ENCODE data around the gene ATP4A.

- TF ChIP-seq SPI1 (IDR thresholded peaks at IDR 0.05; ENCODE audit: low read depth, low read length): no peak
- no peak for TF ChIP-seq POLR2A (IDR thresholded peaks at IDR 0.05; ENCODE audit: low read depth, low read length)
- no peak for TF ChIP-seq POLR2AphosphoS5 (IDR thresholded peaks at IDR 0.05; ENCODE audit: low read depth, low read length)
- no peak for TF ChIP-seq TAF1 (IDR thresholded peaks at IDR 0.05; ENCODE audit: low read depth, low read length)
- TF ChIP-seq PAX5 (IDR thresholded peaks at IDR 0.05; ENCODE audit: insufficient read depth, low read length, severe bottlenecking): no peak
Observed at GRCh38 chr19:35561436-35561835, 2.0 kb downstream of the ATP4A start.
